ENCODE results near the gene NOC2L. TPM values are rescaled to one million over a fixed set of nuclear protein-coding genes. Genes with fewer than 3 reads are reported as not detected.

The NOC2L gene
- total RNA-seq (41.8 TPM), polyA plus RNA-seq (ENCODE audit: insufficient read depth in 1 of 8, insufficient read length in 8 of 8, low replicate concordance in 1 of 8) (10 to 100 TPM; 39.8 to 49.9 (median 45.8) TPM)
- long read RNA-seq, donor 1, partial matches to known transcripts, result 0 of 4 reads
- long read RNA-seq, donor 1, other reads (novel, unspliced or antisense), result 0 of 4 reads
- long read RNA-seq, donor 2, result 0 reads
- long read RNA-seq, donor 3, transcript NOC2L-201 (19 exons, 2,790 nt), result major isoform, 8 of 8 reads
- long read RNA-seq, donor 3, partial matches to known transcripts, result 0 of 8 reads
- long read RNA-seq, donor 3, other reads (novel, unspliced or antisense), result 0 of 8 reads
- long read RNA-seq, donor 4, partial matches to known transcripts, result 0 of 3 reads
- long read RNA-seq, donor 4, other reads (novel, unspliced or antisense), result 0 of 3 reads
- long read RNA-seq, donor 5, partial matches to known transcripts, result 15 of 17 reads
- long read RNA-seq, donor 5, other reads (novel, unspliced or antisense), result 0 of 17 reads
- long read RNA-seq, donor 6, transcript NOC2L-201 (19 exons, 2,790 nt), result major isoform, 7 of 17 reads
- long read RNA-seq, donor 6, partial matches to known transcripts, result 7 of 17 reads
- long read RNA-seq, donor 6, other reads (novel, unspliced or antisense), result 0 of 17 reads
- long read RNA-seq, donor 7, partial matches to known transcripts, result 0 of 3 reads
- long read RNA-seq, donor 7, other reads (novel, unspliced or antisense), result 0 of 3 reads
- long read RNA-seq, donor 8, partial matches to known transcripts, result 0 of 2 reads
- long read RNA-seq, donor 8, other reads (novel, unspliced or antisense), result 0 of 2 reads
- long read RNA-seq, donor 9, partial matches to known transcripts, result 6 of 8 reads
- long read RNA-seq, donor 9, other reads (novel, unspliced or antisense), result 0 of 8 reads
- long read RNA-seq, donor 10, partial matches to known transcripts, result 0 of 1 reads
- long read RNA-seq, donor 10, other reads (novel, unspliced or antisense), result 0 of 1 reads
- long read RNA-seq, donor 11, partial matches to known transcripts, result 0 of 1 reads
- long read RNA-seq, donor 11, other reads (novel, unspliced or antisense), result 0 of 1 reads

DNA sequence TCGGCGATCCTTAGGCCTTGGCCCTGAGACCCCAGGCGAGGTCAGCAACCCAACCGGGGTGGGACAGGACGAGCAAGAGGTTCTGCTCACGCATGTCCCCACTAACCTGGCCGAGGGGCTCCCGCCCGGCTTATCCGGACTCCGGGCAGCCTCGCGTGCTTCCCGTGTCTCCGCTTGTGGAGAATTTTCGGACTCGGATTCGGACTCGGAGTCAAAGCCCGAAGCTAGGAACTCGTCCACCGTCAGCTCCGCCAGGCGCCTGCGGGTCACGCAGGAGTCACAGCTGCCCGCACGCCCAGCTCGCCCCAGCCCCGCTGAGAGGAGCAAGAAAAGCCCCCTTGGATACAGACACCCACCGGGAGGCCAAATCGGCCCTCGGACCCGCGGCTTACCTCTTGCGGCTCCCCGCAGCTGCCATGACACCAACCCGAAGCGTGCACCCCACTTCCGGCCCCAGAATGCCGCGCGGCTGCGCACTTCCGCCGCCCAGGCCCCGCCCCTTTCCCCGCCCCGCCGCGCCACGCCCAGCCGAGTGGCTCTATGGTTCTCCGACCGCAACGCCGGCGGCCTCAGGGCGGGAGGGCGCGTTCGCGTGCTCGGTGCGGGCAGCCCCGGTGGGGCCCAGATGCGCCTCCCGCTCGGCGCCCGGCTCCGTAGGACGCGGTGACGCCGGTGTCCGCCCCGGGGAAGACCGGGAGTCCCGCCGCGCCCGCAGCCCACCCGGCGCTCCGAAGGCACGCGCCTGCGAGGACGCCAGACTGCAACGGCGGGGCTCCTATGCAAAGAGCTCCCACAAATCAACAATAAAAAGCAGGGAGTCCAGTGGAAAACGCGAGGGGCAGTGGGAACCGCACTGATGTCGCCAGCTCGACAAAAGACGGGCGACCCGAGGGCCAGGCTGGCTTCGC, at the start of gene NOC2L:
Gene NOC2L (minus strand): TSS at position 434 of the 908 bp plus-strand sequence. CDS start 16 bp downstream, at position 418.
- H3K36me3 ChIP-seq (ENCODE audit: control insufficient read depth, insufficient read depth, low read length), result peaks cover 36% of the 10 kb centered on the region
- WGBS (ENCODE audit: insufficient coverage), result 5% methylated on average over 93 of the region's 101 CpGs
- H3K27me3 ChIP-seq (ENCODE audit: control insufficient read depth, insufficient read depth, low read length), result no peaks in the 10 kb centered on the region

DNA sequence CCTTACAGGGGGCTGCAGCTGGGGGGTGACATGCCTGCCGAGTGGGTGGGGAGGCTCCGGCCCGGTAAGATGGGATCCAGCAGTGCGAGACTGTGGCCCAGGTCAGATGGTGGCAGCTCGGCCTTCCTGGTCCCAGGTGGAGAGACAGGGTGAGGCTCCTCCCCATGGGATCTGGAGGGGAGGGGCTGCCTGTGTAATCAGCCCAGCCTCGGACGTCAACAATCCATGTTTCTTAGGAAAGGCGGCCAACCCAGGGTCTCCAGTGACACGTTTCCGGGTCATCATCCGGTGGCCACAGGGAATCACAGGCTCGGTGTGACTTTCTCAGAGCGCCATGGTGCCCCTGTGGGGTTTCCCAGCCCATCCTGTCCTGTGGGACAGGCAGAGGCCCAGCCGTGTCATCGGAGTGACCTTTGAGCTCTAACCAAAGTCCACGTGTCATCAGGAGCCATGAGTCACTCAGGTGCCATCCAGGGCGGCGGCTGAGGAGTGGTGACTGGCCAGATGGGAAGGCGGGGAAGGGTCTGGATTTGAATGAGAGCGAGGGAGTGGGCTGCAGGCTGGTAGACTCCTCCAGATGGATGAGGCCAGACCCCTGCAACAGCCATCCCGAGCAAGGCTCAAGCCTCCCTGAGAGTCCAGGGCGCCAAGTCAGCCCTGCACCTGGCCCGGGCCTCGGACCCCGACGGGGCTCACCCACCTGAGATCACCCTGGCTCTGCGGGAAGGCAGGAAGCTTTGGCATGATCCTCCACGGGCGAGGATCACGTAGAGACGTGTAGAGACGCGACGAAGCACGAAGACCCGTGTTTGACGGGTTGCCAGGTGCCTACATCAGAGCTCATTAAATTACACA, 47.5 kb upstream of the NOC2L start:
- H3K27ac ChIP-seq (ENCODE audit: low read length), result peak overlapping the region; percentile 51
- 71% methylated on average over 37 of the region's 37 CpGs for WGBS (ENCODE audit: insufficient coverage)
- H3K4me1 ChIP-seq (ENCODE audit: control insufficient read depth, insufficient read depth, low read length), result peaks cover 45% of the 10 kb centered on the region
- DNase-seq, result peak; percentile 43
- H3K4me3 ChIP-seq (ENCODE audit: low read length), result no peak overlapping the region
- peaks cover 2% of the 10 kb centered on the region for H3K9me3 ChIP-seq (replicated peaks; ENCODE audit: control insufficient read depth, low read depth, low read length)
- H3K36me3 ChIP-seq (ENCODE audit: control insufficient read depth, insufficient read depth, low read length), result peaks cover 7% of the 10 kb centered on the region
- H3K27me3 ChIP-seq (ENCODE audit: control insufficient read depth, insufficient read depth, low read length), result peaks cover 2% of the 10 kb centered on the region

More for the DNA sequence above, at the start of gene NOC2L:
- Histone ChIP-seq H3K4me3 (ENCODE audit: low read length) (peak within 1 kb of the TSS; percentile 99), H3K4me1 (ENCODE audit: control insufficient read depth, insufficient read depth, low read length) (peaks cover 20% of the 10 kb centered on the region), H3K9me3 (replicated peaks; ENCODE audit: control insufficient read depth, low read depth, low read length) (no peaks in the 10 kb centered on the region), H3K27ac (ENCODE audit: low read length) (no peak within 1 kb of the TSS)
- peak; percentile 95 for DNase-seq

DNA sequence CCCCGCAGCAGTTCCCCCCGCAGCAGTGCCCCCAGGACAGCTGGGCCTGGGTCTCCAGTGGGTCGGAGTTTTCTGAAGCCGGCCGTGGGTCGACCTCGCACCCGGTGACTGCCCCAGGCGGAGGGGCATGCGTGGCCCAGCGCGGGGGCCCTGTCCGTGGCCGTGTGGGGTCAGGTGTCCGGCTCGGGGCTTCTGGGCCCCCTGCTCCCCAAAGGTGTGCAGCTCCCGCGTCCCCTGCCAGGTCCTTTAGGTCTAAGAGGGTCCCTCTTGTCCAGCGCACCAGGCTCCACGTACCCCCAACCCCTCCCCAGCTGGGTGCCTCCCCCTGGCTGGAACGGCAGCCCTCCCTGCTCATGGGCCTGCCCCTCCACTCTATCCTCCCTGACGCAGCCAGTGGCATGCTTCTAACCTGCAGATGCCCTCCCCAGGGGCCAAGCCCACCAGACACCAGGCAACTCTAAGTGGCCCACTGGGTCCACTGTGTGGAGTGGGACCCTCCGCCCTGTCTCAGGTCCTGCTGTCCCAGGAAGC, 46.8 kb upstream of the NOC2L start:
- peaks cover 7% of the 10 kb centered on the region for H3K27me3 ChIP-seq (ENCODE audit: control insufficient read depth, insufficient read depth, low read length)
- no peaks in the 10 kb centered on the region for H3K9me3 ChIP-seq (replicated peaks; ENCODE audit: control insufficient read depth, low read depth, low read length)
- H3K36me3 ChIP-seq (ENCODE audit: control insufficient read depth, insufficient read depth, low read length), result peaks cover 7% of the 10 kb centered on the region
- no peak overlapping the region for H3K4me3 ChIP-seq (ENCODE audit: low read length)
- H3K4me1 ChIP-seq (ENCODE audit: control insufficient read depth, insufficient read depth, low read length), result peaks cover 51% of the 10 kb centered on the region
- peak overlapping the region; percentile 95 for H3K27ac ChIP-seq (ENCODE audit: low read length)
- 30% methylated on average over 22 of the region's 23 CpGs for WGBS (ENCODE audit: insufficient coverage)
- DNase-seq, result no peak

DNA sequence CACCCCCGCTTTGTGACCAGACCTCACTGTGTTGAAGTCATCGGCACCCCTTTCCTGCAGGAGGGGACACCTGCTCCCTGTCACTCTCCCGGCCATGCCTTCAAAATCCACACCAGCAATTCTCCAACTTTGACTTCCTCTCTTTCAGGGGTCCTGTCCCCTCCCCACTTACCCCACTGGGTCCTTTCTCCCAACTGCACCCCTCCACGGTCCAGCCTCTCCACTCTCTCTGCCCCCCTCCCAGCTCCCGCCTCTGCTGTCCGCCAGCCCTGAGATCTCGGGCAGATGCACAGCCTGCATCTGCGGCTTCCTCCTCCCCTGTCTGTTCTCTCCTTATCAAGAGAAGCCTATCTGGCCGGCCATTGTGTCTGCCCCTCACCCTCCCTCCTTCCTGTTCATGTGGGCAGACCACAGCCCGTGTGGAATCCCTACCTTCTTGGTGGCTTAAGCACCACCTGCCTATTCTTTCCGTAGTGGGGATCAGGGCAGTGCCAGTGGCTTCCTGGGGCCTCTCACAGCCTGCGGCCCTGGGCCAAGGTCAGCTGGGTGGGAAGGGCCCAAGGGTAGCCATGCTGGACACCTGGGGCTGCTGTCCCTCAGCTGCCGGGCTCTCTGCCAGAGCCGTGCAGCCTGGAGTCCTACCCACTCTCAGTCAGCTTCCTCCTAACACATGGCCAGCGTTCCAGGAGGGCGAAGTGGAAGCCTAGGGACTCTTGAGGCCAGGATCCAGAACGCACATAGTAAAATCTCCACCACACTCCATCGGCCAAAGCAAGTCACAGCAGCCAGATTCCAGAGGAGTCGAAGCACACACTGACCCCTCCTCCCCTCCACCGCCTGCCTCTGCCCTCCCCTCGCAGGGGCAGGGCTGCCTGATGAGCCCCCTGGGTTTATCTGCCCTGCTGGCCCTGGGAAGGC, 46.0 kb upstream of the NOC2L start:
- peak; percentile 87 for DNase-seq
- Histone ChIP-seq H3K36me3 (ENCODE audit: control insufficient read depth, insufficient read depth, low read length) (peaks cover 7% of the 10 kb centered on the region), H3K27me3 (ENCODE audit: control insufficient read depth, insufficient read depth, low read length) (peaks cover 9% of the 10 kb centered on the region), H3K4me3 (ENCODE audit: low read length) (no peak overlapping the region), H3K27ac (ENCODE audit: low read length) (peak overlapping the region; percentile 95), H3K4me1 (ENCODE audit: control insufficient read depth, insufficient read depth, low read length) (peaks cover 56% of the 10 kb centered on the region), H3K9me3 (replicated peaks; ENCODE audit: control insufficient read depth, low read depth, low read length) (no peaks in the 10 kb centered on the region)
- 14% methylated on average over 18 of the region's 21 CpGs for WGBS (ENCODE audit: insufficient coverage)

DNA sequence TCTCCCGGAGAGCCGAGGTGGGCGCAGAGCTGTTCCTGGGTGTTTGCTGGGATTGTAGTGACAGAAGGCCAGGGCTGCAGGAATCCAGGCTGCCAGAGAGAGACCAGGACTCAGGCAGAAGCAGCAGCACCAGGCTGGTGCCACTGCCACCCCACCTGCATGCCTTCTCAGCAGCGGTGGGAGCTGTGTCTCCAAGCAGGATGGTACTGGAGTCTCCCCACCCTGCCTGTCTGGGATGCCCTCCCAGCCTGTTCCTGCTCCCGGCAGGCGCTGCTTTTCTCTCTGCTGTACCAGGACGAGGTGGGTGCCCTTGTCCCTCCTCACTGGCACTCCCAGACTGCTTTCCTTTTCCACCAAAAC, 45.3 kb upstream of the NOC2L start:
- Histone ChIP-seq H3K4me1 (ENCODE audit: control insufficient read depth, insufficient read depth, low read length) (peaks cover 58% of the 10 kb centered on the region), H3K27ac (ENCODE audit: low read length) (peak overlapping the region; percentile 95)

DNA sequence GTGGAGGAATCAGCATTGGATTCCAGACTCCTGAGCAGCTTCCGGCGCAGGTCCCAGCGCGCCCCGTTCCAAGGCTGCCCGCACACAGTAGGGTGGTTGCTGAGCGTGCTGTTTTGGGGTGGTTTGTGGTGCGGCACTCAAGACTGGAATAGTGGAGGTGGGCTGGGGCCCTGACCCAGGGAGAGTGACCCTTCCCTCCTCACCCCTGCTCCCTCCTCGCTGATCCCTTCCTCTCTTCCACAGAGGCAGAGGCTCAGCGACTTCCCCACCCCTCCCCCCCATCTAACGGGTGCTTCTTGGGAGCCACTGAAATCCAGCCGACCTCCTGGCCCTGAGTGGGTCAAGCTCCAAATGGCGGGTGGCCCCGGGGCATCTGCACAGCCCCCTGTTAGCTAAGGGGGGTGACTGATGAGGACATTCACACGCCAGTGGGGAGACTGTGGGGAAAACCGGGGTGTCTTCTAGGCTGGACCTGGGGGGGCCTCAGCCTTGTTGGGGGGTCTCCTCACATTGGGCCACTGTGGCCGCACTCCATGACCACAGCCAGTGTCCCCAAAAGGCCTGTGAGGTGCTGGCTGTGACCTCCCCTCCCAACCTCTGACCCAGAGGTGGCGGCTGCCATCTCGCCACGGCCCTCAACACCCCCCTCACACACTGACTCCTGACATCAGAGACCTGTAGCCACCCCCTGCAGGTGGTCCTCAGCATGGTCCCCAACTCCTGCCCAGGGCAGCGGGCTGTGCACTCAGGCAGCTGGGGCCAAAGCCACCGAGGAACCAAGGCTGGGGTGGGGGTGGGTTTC, 44.8 kb upstream of the NOC2L start:
- DNase-seq, result peak; percentile 11
- Histone ChIP-seq H3K9me3 (replicated peaks; ENCODE audit: control insufficient read depth, low read depth, low read length) (no peaks in the 10 kb centered on the region), H3K36me3 (ENCODE audit: control insufficient read depth, insufficient read depth, low read length) (peaks cover 7% of the 10 kb centered on the region), H3K4me3 (ENCODE audit: low read length) (no peak overlapping the region), H3K4me1 (ENCODE audit: control insufficient read depth, insufficient read depth, low read length) (peaks cover 59% of the 10 kb centered on the region), H3K27me3 (ENCODE audit: control insufficient read depth, insufficient read depth, low read length) (peaks cover 12% of the 10 kb centered on the region), H3K27ac (ENCODE audit: low read length) (peak overlapping the region; percentile 95)
- 67% methylated on average over 8 of the region's 22 CpGs for WGBS (ENCODE audit: insufficient coverage)

More for the DNA sequence above, 45.3 kb upstream of the NOC2L start:
- Histone ChIP-seq H3K4me3 (ENCODE audit: low read length) (no peak overlapping the region), H3K9me3 (replicated peaks; ENCODE audit: control insufficient read depth, low read depth, low read length) (no peaks in the 10 kb centered on the region), H3K27me3 (ENCODE audit: control insufficient read depth, insufficient read depth, low read length) (peaks cover 11% of the 10 kb centered on the region), H3K36me3 (ENCODE audit: control insufficient read depth, insufficient read depth, low read length) (peaks cover 7% of the 10 kb centered on the region)
- 49% methylated on average over 4 of the region's 7 CpGs for WGBS (ENCODE audit: insufficient coverage)
- no peak for DNase-seq

DNA sequence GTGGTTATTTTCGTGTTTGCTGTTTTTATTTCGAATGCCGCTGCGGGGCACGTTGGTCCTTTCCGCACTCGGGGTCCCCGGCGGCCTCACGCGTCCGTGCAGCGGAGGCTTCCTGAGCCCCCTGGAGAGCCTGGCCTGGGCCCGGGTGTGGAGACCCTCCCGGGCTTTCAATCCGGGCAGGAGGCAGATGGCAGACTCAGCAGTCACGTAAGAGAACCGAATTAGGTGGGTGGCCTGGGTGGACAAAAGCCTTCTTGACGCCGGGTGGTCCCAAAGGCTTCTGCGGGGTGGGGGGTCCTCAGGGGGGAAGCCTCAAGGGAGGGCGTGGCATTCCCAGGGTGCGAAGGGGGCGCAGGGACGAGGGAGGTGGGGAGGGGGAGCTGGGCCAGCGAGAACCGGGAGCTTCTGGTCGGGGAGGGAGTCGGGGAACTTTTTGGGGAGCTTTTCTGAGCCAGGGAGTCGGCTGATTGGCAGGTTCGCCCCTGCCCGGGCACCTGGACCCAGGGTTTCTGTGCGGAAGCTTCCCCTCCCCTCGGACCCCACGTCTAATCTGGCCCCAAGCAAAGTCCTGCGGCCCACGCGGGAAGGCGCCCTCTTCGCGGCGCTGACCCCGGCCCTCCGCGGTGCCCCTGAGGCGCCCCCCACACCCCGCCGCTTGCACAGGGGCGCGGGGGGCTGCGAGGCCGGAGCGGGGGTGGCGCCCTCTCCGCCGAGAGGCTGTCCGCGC, 42.2 kb upstream of the NOC2L start:
- Histone ChIP-seq H3K36me3 (ENCODE audit: control insufficient read depth, insufficient read depth, low read length) (peaks cover 7% of the 10 kb centered on the region), H3K4me1 (ENCODE audit: control insufficient read depth, insufficient read depth, low read length) (peaks cover 66% of the 10 kb centered on the region), H3K9me3 (replicated peaks; ENCODE audit: control insufficient read depth, low read depth, low read length) (no peaks in the 10 kb centered on the region), H3K27me3 (ENCODE audit: control insufficient read depth, insufficient read depth, low read length) (peaks cover 30% of the 10 kb centered on the region), H3K4me3 (ENCODE audit: low read length) (peak overlapping the region; percentile 91), H3K27ac (ENCODE audit: low read length) (peak overlapping the region; percentile 99)
- WGBS (ENCODE audit: insufficient coverage), result 1% methylated on average over 37 of the region's 58 CpGs
- DNase-seq, result peak; percentile 40

Measured in muscle of leg (tissue), 16 donors.